Lower lobe of right lung (tissue), 2 donors: Measurements from ENCODE around the gene CDH15. TPM values are rescaled to one million over a fixed set of nuclear protein-coding genes. Genes with fewer than 3 reads are reported as not detected.

Source experiments
- ATAC-seq, 2 donors: fragments of 200-7000 bp; cut with Tn5 transposase; one replicate each; pipeline ENCODE4 v1.9.1; 2020 to 2022; ENCODE audit warnings: mild to moderate bottlenecking in 2 of 2, moderate library complexity in 2 of 2
- DNase-seq: peaks from one replicate; pipeline ENCODE4 v3.0.0-alpha.2; 2020
- H3K27ac ChIP-seq: fragments of 200-600 bp; one replicate; pipeline ENCODE4 v1.8.0; 2022
- H3K27me3 ChIP-seq: fragments of 200-600 bp; one replicate; pipeline ENCODE4 v1.8.0; 2022; ENCODE audit warnings: low read depth
- H3K36me3 ChIP-seq: fragments of 200-600 bp; one replicate; pipeline ENCODE4 v1.8.0; 2022; ENCODE audit warnings: mild to moderate bottlenecking
- H3K4me1 ChIP-seq: fragments of 200-600 bp; one replicate; pipeline ENCODE4 v1.8.0; 2022
- H3K4me3 ChIP-seq: fragments of 200-600 bp; one replicate; pipeline ENCODE4 v1.8.0; 2022; ENCODE audit warnings: mild to moderate bottlenecking
- H3K9me3 ChIP-seq: fragments of 200-600 bp; one replicate; pipeline ENCODE4 v1.8.0; 2022
- CTCF ChIP-seq: fragments of 200-600 bp; IDR thresholded peaks from one replicate; pipeline ENCODE4 v1.8.0; 2022; ENCODE audit warnings: antibody characterized with exemption, mild to moderate bottlenecking
- intact Hi-C: fragments of 100-400 bp; cut with DNase I; formaldehyde crosslinking; loops from one replicate; pipeline ENCODE4 v1.11.0; 2022
- total RNA-seq: library from RNA; stranded (reverse); fragmentation: NEBNext Ultra II Directional; extraction: Animal tissue kit (Norgen Biotek cat#: 25700); gene quantifications from one replicate; pipeline ENCODE4 v1.2.1, GENCODE V29; 2021
- donor health status: DM: no; HTN: yes; CAD: no; lungs with severe emphysema.

Gene CDH15
- total RNA-seq, 1 donor from 2014 or later = 0.50 TPM

GRCh38 chr16:89192956-89193575 lies 21.5 kb downstream of the CDH15 start:
- H3K27me3 ChIP-seq = peaks cover under 1% of the 10 kb centered on the region
- H3K4me3 ChIP-seq = no peak overlapping the region
- peak; percentile 87 for DNase-seq
- TF ChIP-seq CTCF = no peak
- H3K36me3 ChIP-seq = no peaks in the 10 kb centered on the region
- H3K9me3 ChIP-seq = no peaks in the 10 kb centered on the region
- ATAC-seq = peak; percentile 80 to 83
- no peak overlapping the region for H3K27ac ChIP-seq
- peaks cover 5% of the 10 kb centered on the region for H3K4me1 ChIP-seq
- intact Hi-C loops = no loop called here

GRCh38 chr16:89193576-89194293 lies 22.2 kb downstream of the CDH15 start:
- H3K27me3 ChIP-seq = peaks cover 8% of the 10 kb centered on the region
- DNase-seq (peak; percentile 56), ATAC-seq (peak; percentile 0 to 7)
- no peaks in the 10 kb centered on the region for H3K36me3 ChIP-seq
- no peaks in the 10 kb centered on the region for H3K9me3 ChIP-seq
- no peak overlapping the region for H3K4me3 ChIP-seq
- no peak overlapping the region for H3K27ac ChIP-seq
- intact Hi-C loops = no loop called here
- H3K4me1 ChIP-seq = peaks cover 5% of the 10 kb centered on the region
- TF ChIP-seq CTCF = no peak

- Histone ChIP-seq H3K4me3 (no peak overlapping the region), H3K9me3 (no peaks in the 10 kb centered on the region), H3K27me3 (peaks cover 16% of the 10 kb centered on the region), H3K36me3 (no peaks in the 10 kb centered on the region), H3K27ac (no peak overlapping the region), H3K4me1 (peaks cover 13% of the 10 kb centered on the region)
- ATAC-seq = no peak
- no peak for TF ChIP-seq CTCF
- intact Hi-C loops = no loop called here
- DNase-seq = peak; percentile 45
These were observed 23.1 kb downstream of the CDH15 start for GRCh38 chr16:89194340-89195311.

- H3K9me3 ChIP-seq = no peaks in the 10 kb centered on the region
- H3K4me3 ChIP-seq = no peak overlapping the region
- TF ChIP-seq CTCF = no peak
- H3K27ac ChIP-seq = no peak overlapping the region
- peaks cover 23% of the 10 kb centered on the region for H3K4me1 ChIP-seq
- no peaks in the 10 kb centered on the region for H3K36me3 ChIP-seq
- DNase-seq = peak; percentile 43
- peaks cover 27% of the 10 kb centered on the region for H3K27me3 ChIP-seq
- intact Hi-C loops = no loop called here
- no peak for ATAC-seq
These were observed 24.1 kb downstream of the CDH15 start for GRCh38 chr16:89195521-89196171.
